Activated naive CD4-positive, alpha-beta T cell treated with anti-CD3 and anti-CD28 coated beads for 36 hours (primary cell): ENCODE measurements around the gene MALAT1. TPM values are rescaled to one million over a fixed set of nuclear protein-coding genes. Genes with fewer than 3 reads are reported as not detected.

ENCODE experiments used
- CTCF ChIA-PET: fragments of 350-600 bp; sonication (Branson Sonifier 250); formaldehyde crosslinking; loops from one replicate; lab custom pipeline; 2021; ENCODE audit warnings: antibody characterized with exemption; lab: Charles Lee
- DNase-seq: peaks from one replicate; pipeline ENCODE4 v3.0.0-alpha.2; 2020
- H3K27ac Mint-ChIP-seq: one replicate; pipeline ENCODE4 v1.8.0; 2021; ENCODE audit warnings: mild to moderate bottlenecking, mixed read lengths
- H3K27me3 Mint-ChIP-seq: one replicate; pipeline ENCODE4 v1.8.0; 2021; ENCODE audit warnings: low read depth, mixed read lengths
- H3K36me3 Mint-ChIP-seq: one replicate; pipeline ENCODE4 v1.8.0; 2021; ENCODE audit warnings: low read depth, mixed read lengths
- H3K4me1 Mint-ChIP-seq: one replicate; pipeline ENCODE4 v1.8.0; 2021; ENCODE audit warnings: low read depth, mixed read lengths
- H3K4me3 Mint-ChIP-seq: one replicate; pipeline ENCODE4 v1.8.0; 2021; ENCODE audit warnings: mild to moderate bottlenecking, moderate library complexity, mixed read lengths
- H3K9me3 Mint-ChIP-seq: one replicate; pipeline ENCODE4 v1.8.0; 2021; ENCODE audit warnings: mixed read lengths
- intact Hi-C: fragments of 100-400 bp; cut with micrococcal nuclease; formaldehyde crosslinking; loops from one replicate; pipeline ENCODE4 v1.15.1; 2023
- total RNA-seq, 2 experiments: library from RNA; stranded (reverse); gene quantifications; one replicate each; pipeline ENCODE4 v1.2.3, GENCODE V29; 2021

Gene MALAT1
- total RNA-seq, 2 experiments from 2014 or later: 10,460 to 10,508 TPM

- CTCF ChIA-PET: interaction anchor here (2.5 to 4.0 kb wide), 8 partner anchors 9 to 67 kb away, joined by 8 to 86 read pairs (median 22); partner anchors contain the start of genes FAM89B, SCYL1 and ZNRD2
- intact Hi-C loops: no loop called here
- Mint-ChIP-seq H3K36me3 (peaks cover 1% of the 10 kb centered on the region), H3K9me3 (no peaks in the 10 kb centered on the region), H3K4me3 (no peak overlapping the region), H3K27ac (no peak overlapping the region), H3K27me3 (no peaks in the 10 kb centered on the region), H3K4me1 (peaks cover 16% of the 10 kb centered on the region)
- DNase-seq: no peak
Measured at GRCh38 chr11:65538915-65539743, 40.3 kb downstream of the MALAT1 start.

DNA sequence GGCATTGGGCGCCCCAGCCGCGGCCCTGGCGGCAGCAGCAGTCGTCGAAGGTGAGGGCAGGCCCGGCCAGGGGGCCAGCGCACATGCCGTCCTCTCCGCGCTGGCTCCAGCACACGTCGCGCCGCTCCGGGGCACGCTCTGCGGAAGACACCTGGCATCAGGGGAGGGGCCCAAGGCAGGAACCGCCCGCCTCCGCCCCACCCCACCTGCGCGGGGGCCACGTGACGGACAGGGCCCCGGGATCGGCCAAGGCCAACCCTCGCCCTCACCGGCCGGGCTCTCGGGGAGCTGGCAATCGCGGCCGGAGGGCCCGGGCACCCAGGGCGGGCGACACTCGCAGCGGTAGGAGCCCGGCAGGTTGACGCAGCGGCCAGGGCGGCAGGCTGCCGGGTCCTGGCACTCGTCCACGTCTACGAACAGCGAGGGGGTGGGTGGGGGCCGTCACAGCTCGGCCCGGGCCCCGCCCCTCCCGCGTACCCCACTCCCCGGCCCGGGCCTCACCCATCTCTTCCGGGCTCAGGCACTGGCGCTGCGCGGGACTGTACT is 41.0 kb downstream of the MALAT1 start:
- H3K27me3 Mint-ChIP-seq: no peaks in the 10 kb centered on the region
- no peaks in the 10 kb centered on the region for H3K9me3 Mint-ChIP-seq
- DNase-seq: no peak
- peaks cover 16% of the 10 kb centered on the region for H3K4me1 Mint-ChIP-seq
- peaks cover 1% of the 10 kb centered on the region for H3K36me3 Mint-ChIP-seq
- intact Hi-C loops: loop anchor here (1.0 to 2.0 kb wide), 5 partner anchors 17 to 158 kb away; partner anchors contain the start of genes MAP3K11, SLC25A45 and ZNRD2
- H3K27ac Mint-ChIP-seq: no peak overlapping the region
- H3K4me3 Mint-ChIP-seq: peak overlapping the region; percentile 80
- CTCF ChIA-PET: interaction anchor here (0.7 to 4.0 kb wide), 18 partner anchors 9 to 119 kb away, joined by 3 to 86 read pairs (median 12); partner anchors contain the start of genes EHBP1L1, FAM89B, KCNK7 and SCYL1

DNA sequence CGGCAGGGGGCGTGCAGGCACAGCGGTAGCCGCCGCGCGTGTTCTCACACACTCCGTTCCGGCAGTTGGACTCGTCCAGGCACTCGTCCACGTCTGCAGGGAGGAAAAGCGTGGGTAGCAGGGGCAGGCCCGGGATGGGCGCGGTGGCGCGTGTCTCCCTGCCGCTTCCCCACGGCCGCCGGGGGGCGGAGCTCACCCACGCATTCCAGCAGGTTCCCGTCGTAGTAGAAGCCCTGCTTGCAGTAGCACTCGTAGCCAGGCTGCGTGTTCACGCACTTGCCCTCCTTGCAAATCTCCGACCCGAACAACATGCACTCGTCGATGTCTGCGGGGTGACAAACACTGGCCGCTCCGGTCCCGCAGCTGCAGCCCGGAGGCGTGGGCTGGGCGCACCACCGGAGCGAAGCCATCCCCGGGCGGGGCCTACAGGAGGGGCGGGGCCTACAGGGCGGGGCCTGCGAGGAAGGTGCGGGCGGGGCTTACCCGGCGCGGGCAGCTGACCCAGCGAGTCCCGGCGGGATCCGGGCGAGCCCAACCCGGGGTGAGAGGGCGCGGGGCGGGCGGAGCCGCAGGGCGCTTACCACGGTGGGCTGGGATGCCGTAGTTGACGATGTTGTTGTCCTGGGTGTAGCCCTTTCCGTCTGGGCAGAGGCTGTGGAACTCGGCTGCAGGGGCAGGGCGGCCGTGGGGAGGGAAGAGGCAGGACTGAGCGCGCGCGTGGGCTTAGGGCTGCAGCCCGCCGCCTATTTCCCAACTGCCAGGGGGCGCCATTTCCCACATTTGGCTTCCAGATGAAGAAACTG is 41.6 kb downstream of the MALAT1 start:
- peaks cover 1% of the 10 kb centered on the region for H3K36me3 Mint-ChIP-seq
- intact Hi-C loops: loop anchor here (1.0 to 2.0 kb wide), 7 partner anchors 12 to 158 kb away; partner anchors contain the start of genes MAP3K11, SLC25A45 and ZNRD2
- H3K9me3 Mint-ChIP-seq: no peaks in the 10 kb centered on the region
- peak overlapping the region; percentile 80 for H3K4me3 Mint-ChIP-seq
- CTCF ChIA-PET: interaction anchor here (0.7 to 4.0 kb wide), 25 partner anchors 8 to 166 kb away, joined by 3 to 86 read pairs (median 8); partner anchors contain the start of genes EHBP1L1, FAM89B, KCNK7 and RELA
- peak overlapping the region; percentile 82 for H3K27ac Mint-ChIP-seq
- DNase-seq: peak; percentile 93
- no peaks in the 10 kb centered on the region for H3K27me3 Mint-ChIP-seq
- peaks cover 16% of the 10 kb centered on the region for H3K4me1 Mint-ChIP-seq

- Mint-ChIP-seq H3K27me3 (no peaks in the 10 kb centered on the region), H3K4me3 (peak overlapping the region; percentile 80), H3K4me1 (peaks cover 23% of the 10 kb centered on the region), H3K27ac (peak overlapping the region; percentile 82), H3K9me3 (no peaks in the 10 kb centered on the region), H3K36me3 (peaks cover 1% of the 10 kb centered on the region)
- CTCF ChIA-PET: interaction anchor here (0.7 to 4.0 kb wide), 26 partner anchors 8 to 167 kb away, joined by 3 to 86 read pairs (median 7); partner anchors contain the start of genes EHBP1L1, FAM89B, KCNK7 and RELA
- intact Hi-C loops: loop anchor here (1.0 to 2.0 kb wide), 3 partner anchors 11 to 52 kb away; no protein-coding TSS in a partner anchor
- no peak for DNase-seq
Measured at GRCh38 chr11:65541093-65541982, 42.5 kb downstream of the MALAT1 start.

- CTCF ChIA-PET: interaction anchor here (3.3 to 4.0 kb wide), 4 partner anchors 28 to 51 kb away, joined by 19 to 86 read pairs (median 32); partner anchors contain the start of genes EHBP1L1, FAM89B and ZNRD2
- no peak overlapping the region for H3K27ac Mint-ChIP-seq
- intact Hi-C loops: no loop called here
- no peak overlapping the region for H3K4me3 Mint-ChIP-seq
- no peaks in the 10 kb centered on the region for H3K36me3 Mint-ChIP-seq
- H3K4me1 Mint-ChIP-seq: peaks cover 29% of the 10 kb centered on the region
- H3K9me3 Mint-ChIP-seq: no peaks in the 10 kb centered on the region
- no peak for DNase-seq
- no peaks in the 10 kb centered on the region for H3K27me3 Mint-ChIP-seq
Measured at GRCh38 chr11:65542738-65543390, 44.0 kb downstream of the MALAT1 start.

GRCh38 chr11:65545853-65546216 is 47.0 kb downstream of the MALAT1 start:
- H3K27ac Mint-ChIP-seq: peak overlapping the region; percentile 39
- no peaks in the 10 kb centered on the region for H3K27me3 Mint-ChIP-seq
- intact Hi-C loops: loop anchor here (1.0 kb wide), 1 partner anchor 24 kb away; the partner anchor contains the start of gene ZNRD2

DNA sequence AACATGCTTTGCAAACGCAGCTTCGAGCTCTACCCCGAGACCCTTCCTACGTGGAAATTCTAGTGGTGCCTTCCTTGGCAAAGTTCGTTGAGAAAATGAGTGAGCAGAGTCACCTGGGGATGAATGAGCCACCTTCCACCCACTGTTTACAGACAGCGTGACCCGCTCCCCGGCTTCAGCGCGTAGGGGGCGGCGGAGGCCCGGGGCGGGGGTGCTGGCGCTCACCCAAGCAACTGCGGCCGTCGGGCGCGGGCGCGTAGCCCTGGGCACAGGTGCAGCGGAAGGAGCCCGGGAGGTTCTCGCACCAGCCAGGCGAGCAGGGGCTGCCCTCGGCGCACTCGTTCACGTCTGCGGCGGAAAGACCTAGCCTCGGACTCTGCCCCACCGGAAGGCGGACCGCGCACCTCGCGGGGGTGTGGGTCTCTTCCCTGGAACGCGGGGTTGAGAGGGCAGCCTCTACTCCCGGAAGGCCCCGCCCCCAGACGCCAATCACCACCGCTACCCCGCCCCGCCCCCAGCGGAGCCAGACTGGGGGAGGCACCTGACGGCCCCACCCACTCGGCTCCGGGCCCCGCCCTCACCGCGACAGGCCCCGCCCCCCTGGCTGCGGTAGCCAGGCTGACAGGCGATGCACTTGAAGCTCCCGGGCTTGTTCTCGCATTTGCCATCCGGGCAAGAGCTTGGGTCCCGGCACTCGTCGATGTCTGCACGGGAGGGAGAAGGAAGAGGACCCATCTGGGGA is 47.5 kb downstream of the MALAT1 start:
- peak; percentile 98 for DNase-seq
- H3K27ac Mint-ChIP-seq: peak overlapping the region; percentile 72
- CTCF ChIA-PET: interaction anchor here (0.6 to 1.4 kb wide), 4 partner anchors 20 to 179 kb away, joined by 3 to 5 read pairs (median 4); no protein-coding TSS in a partner anchor
- intact Hi-C loops: loop anchor here (1.0 kb wide), 1 partner anchor 24 kb away; the partner anchor contains the start of gene ZNRD2
- no peaks in the 10 kb centered on the region for H3K27me3 Mint-ChIP-seq
- peaks cover 9% of the 10 kb centered on the region for H3K36me3 Mint-ChIP-seq
- H3K4me3 Mint-ChIP-seq: peak overlapping the region; percentile 71
- H3K4me1 Mint-ChIP-seq: peaks cover 36% of the 10 kb centered on the region
- H3K9me3 Mint-ChIP-seq: no peaks in the 10 kb centered on the region

More at GRCh38 chr11:65545853-65546216, 47.0 kb downstream of the MALAT1 start:
- Mint-ChIP-seq H3K36me3 (peaks cover 7% of the 10 kb centered on the region), H3K4me3 (peak overlapping the region; percentile 71), H3K4me1 (peaks cover 39% of the 10 kb centered on the region), H3K9me3 (no peaks in the 10 kb centered on the region)
- no peak for DNase-seq
- CTCF ChIA-PET: interaction anchor here (0.6 kb wide), 1 partner anchor 179 kb away, joined by 4 read pairs; no protein-coding TSS in a partner anchor

- peaks cover 15% of the 10 kb centered on the region for H3K36me3 Mint-ChIP-seq
- no peaks in the 10 kb centered on the region for H3K9me3 Mint-ChIP-seq
- no peaks in the 10 kb centered on the region for H3K27me3 Mint-ChIP-seq
- DNase-seq: no peak
- intact Hi-C loops: no loop called here
- peaks cover 40% of the 10 kb centered on the region for H3K4me1 Mint-ChIP-seq
- no peak overlapping the region for H3K27ac Mint-ChIP-seq
- H3K4me3 Mint-ChIP-seq: no peak overlapping the region
- CTCF ChIA-PET: interaction anchor here (0.8 to 2.8 kb wide), 3 partner anchors 7 to 167 kb away, joined by 3 to 10 read pairs (median 5); no protein-coding TSS in a partner anchor
Measured at GRCh38 chr11:65547446-65548125, 48.7 kb downstream of the MALAT1 start.

GRCh38 chr11:65548395-65548794 is 49.5 kb downstream of the MALAT1 start:
- DNase-seq: no peak
- Mint-ChIP-seq H3K4me3 (peak overlapping the region; percentile 11), H3K36me3 (peaks cover 15% of the 10 kb centered on the region), H3K4me1 (peaks cover 47% of the 10 kb centered on the region), H3K27ac (peak overlapping the region; percentile 28), H3K27me3 (no peaks in the 10 kb centered on the region), H3K9me3 (no peaks in the 10 kb centered on the region)
- intact Hi-C loops: no loop called here
- CTCF ChIA-PET: interaction anchor here (0.6 to 2.8 kb wide), 4 partner anchors 8 to 136 kb away, joined by 3 to 10 read pairs (median 4); partner anchors contain the start of gene FAM89B
